PC-9 (cell line): Measurements from ENCODE around the gene COX8A. TPM values are rescaled to one million over a fixed set of nuclear protein-coding genes. Genes with fewer than 3 reads are reported as not detected.

Experiments
- BruUV-seq: library from RNA; stranded (reverse); fragments of 400-500 nt; replicated peaks from 2 replicates; lab custom pipeline; 2021; lab: Mats Ljungman, UMichigan
- CTCF ChIA-PET: fragments of 300-600 bp; sonication (Branson Sonifier 250); formaldehyde crosslinking; loops from one replicate; lab custom pipeline; 2022; ENCODE audit warnings: antibody characterized with exemption; lab: Charles Lee
- POLR2A ChIA-PET: fragments of 300-600 bp; sonication (Branson Sonifier 250); formaldehyde crosslinking; loops from one replicate; lab custom pipeline; 2022; ENCODE audit warnings: antibody characterized with exemption; ENCODE audit not compliant: unreplicated experiment; lab: Charles Lee
- DNase-seq, 2 experiments: peaks; one replicate each; pipeline versions ENCODE4 v3.0.0 to v3.0.0-alpha.2; 2015 to 2022; ENCODE audit warnings: mixed read lengths in 1 of 2
- H2AFZ ChIP-seq: fragments of 200-600 bp; sonication (generic); 2 replicates; pipeline ENCODE4 v1.8.1; 2017; ENCODE audit warnings: antibody characterized with exemption
- H3F3A ChIP-seq: fragments of 200-600 bp; sonication (generic); 2 replicates; pipeline ENCODE4 v1.8.1; 2017; ENCODE audit warnings: antibody characterized with exemption, mild to moderate bottlenecking, low read depth; ENCODE audit not compliant: insufficient read depth
- H3K27ac ChIP-seq: fragments of 200-600 bp; sonication (generic); 2 replicates; pipeline ENCODE4 v1.6.1; 2016; ENCODE audit warnings: mixed run types
- H3K27me3 ChIP-seq: fragments of 200-600 bp; sonication (generic); 2 replicates; pipeline ENCODE4 v1.6.1; 2016; ENCODE audit warnings: low read depth, mixed run types; ENCODE audit not compliant: insufficient read depth
- H3K36me3 ChIP-seq: fragments of 200-600 bp; sonication (generic); 2 replicates; pipeline ENCODE4 v1.6.1; 2016; ENCODE audit warnings: low read depth, mixed run types
- H3K4me1 ChIP-seq: fragments of 200-600 bp; sonication (generic); replicated peaks from 2 replicates; pipeline ENCODE4 v1.6.1; 2016; ENCODE audit warnings: mixed run types; ENCODE audit not compliant: insufficient read depth
- H3K4me2 ChIP-seq: fragments of 200-600 bp; sonication (generic); 2 replicates; pipeline ENCODE4 v1.6.1; 2017; ENCODE audit warnings: mixed run types
- H3K4me3 ChIP-seq: fragments of 200-600 bp; sonication (generic); 2 replicates; pipeline ENCODE4 v1.6.1; 2016; ENCODE audit warnings: mixed run types
- H3K79me2 ChIP-seq: fragments of 200-600 bp; sonication (generic); 2 replicates; pipeline ENCODE4 v1.6.1; 2017; ENCODE audit warnings: low read depth, mixed run types
- H3K9me2 ChIP-seq: fragments of 200-600 bp; sonication (generic); 2 replicates; pipeline ENCODE4 v1.8.1; 2017; ENCODE audit warnings: mild to moderate bottlenecking; ENCODE audit not compliant: insufficient read depth
- H3K9me3 ChIP-seq: fragments of 200-600 bp; sonication (generic); 2 replicates; pipeline ENCODE4 v1.8.1; 2016; ENCODE audit warnings: low read depth; ENCODE audit not compliant: insufficient read depth
- H4K20me1 ChIP-seq: fragments of 200-600 bp; sonication (generic); 2 replicates; pipeline ENCODE4 v1.8.1; 2017; ENCODE audit not compliant: insufficient read depth
- EZH2 ChIP-seq: fragments of 200-600 bp; sonication (generic); IDR thresholded peaks from 2 replicates; pipeline ENCODE4 v1.8.0; 2017; ENCODE audit warnings: antibody characterized with exemption, low read depth
- intact Hi-C: fragments of 100-400 bp; cut with micrococcal nuclease; formaldehyde crosslinking; loops from one replicate; pipeline ENCODE4 v1.10.0; 2022; ENCODE audit not compliant: unreplicated experiment
- total RNA-seq: library from RNA; stranded (reverse); gene quantifications from 2 replicates; pipeline ENCODE4 v1.2.3, GENCODE V29; 2021
- TF ChIP-seq, protein P1 (sequence below): fragments of 200-600 bp; sonication (generic); conservative IDR thresholded peaks from 2 replicates; pipeline ENCODE4 v1.6.1; 2017; ENCODE audit warnings: mixed run types, antibody characterized with exemption, mild to moderate bottlenecking, moderate library complexity

The COX8A gene
- total RNA-seq, 1 experiment from 2014 or later: 547 TPM

DNA sequence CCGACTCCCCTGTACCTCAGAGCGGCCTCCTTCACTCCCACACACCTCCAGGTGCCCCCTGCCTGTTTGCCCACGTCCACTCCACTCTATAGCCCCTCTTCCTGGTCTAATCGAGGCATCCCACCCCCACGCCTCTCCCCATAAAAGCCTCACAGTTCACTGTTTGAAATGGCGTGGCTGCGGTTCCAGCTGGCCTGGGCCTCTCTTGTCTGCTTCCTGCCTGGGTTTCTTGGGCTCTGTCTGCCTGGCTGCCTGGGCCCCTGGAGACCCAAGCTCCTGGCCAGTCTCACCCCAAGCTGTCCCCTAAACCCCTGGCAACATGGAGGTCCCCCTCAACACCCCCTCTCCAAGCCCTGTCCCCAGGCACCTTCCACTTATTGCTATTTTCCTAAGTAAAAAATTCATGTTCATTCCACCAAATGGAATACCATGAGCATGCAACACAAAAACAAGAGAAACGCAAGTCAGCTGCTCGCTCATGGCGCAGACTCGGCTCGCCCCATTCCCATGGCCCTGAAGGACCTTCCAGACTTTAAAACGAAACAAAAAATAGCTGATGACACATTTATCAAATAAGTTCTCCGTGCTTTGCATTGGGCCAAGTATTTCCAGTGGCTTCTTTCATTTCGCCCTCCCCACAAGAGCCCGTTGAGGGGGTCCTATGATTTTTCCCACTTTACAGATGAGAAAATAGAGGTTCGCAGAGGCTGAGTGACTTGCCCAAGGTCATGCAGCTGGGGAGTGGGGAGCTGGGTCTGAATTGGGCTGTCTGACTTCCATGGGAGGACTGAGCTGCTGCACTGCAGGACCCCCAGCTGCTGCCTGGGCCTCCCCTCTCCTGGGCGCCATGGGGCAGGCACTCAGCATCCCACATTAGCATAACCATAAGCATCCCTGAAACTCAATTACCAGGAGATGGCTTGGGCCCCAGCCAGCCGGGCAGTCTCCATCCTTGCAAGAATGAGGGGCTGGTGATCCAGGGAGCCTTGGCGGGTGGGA, 49.6 kb downstream of the COX8A start:
- H3K4me3 ChIP-seq: no peak overlapping the region
- intact Hi-C loops: no loop called here
- H3K27me3 ChIP-seq: no peaks in the 10 kb centered on the region
- H3K9me2 ChIP-seq: no peaks in the 10 kb centered on the region
- no peaks in the 10 kb centered on the region for H3K9me3 ChIP-seq
- TF ChIP-seq, protein P1, sequence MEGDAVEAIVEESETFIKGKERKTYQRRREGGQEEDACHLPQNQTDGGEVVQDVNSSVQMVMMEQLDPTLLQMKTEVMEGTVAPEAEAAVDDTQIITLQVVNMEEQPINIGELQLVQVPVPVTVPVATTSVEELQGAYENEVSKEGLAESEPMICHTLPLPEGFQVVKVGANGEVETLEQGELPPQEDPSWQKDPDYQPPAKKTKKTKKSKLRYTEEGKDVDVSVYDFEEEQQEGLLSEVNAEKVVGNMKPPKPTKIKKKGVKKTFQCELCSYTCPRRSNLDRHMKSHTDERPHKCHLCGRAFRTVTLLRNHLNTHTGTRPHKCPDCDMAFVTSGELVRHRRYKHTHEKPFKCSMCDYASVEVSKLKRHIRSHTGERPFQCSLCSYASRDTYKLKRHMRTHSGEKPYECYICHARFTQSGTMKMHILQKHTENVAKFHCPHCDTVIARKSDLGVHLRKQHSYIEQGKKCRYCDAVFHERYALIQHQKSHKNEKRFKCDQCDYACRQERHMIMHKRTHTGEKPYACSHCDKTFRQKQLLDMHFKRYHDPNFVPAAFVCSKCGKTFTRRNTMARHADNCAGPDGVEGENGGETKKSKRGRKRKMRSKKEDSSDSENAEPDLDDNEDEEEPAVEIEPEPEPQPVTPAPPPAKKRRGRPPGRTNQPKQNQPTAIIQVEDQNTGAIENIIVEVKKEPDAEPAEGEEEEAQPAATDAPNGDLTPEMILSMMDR: no peak
- no peak for TF ChIP-seq EZH2
- BruUV-seq: no TSS peak
- no peaks in the 10 kb centered on the region for H3K36me3 ChIP-seq
- H3K4me1 ChIP-seq: no peaks in the 10 kb centered on the region
- no peak overlapping the region for H3K4me2 ChIP-seq
- CTCF ChIA-PET: no interaction called here
- no peaks in the 10 kb centered on the region for H3K79me2 ChIP-seq
- no peak for DNase-seq
- 0 out of 2 replicates have a peak, but pooled peaks cover 4% of the 10 kb centered on the region for H3F3A ChIP-seq
- POLR2A ChIA-PET: interaction anchor here (0.6 kb wide), 1 partner anchor 335 kb away, joined by 4 read pairs; no protein-coding TSS in a partner anchor
- peaks cover 44% of the 10 kb centered on the region for H4K20me1 ChIP-seq
- no peak overlapping the region for H3K27ac ChIP-seq
- H2AFZ ChIP-seq: no peak overlapping the region

DNA sequence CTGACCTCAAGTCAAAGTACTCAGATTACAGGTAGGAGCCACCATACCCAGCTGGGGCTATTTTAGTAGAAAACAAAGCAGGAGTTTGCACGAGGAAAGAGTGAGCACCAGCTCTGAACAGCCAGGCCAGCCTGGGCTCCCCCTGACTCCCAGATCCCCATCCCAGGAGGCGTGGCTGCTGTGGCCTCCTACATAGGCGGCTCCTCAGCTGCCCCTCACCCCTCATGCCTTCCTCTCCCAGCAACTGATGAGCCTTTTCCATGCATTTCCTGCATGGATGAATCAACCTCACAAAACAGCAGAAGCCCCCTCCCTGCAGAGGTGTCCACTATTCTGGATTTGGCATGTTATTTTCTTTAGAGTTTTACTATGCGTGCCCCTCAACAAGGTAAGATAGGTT, 50.8 kb downstream of the COX8A start:
- no peak overlapping the region for H2AFZ ChIP-seq
- 0 out of 2 replicates have a peak, but pooled peaks cover 4% of the 10 kb centered on the region for H3F3A ChIP-seq
- H3K4me1 ChIP-seq: no peaks in the 10 kb centered on the region
- DNase-seq: no peak
- CTCF ChIA-PET: interaction anchor here (0.7 kb wide), 2 partner anchors 356 to 663 kb away, joined by 3 to 8 read pairs; no protein-coding TSS in a partner anchor
- no peaks in the 10 kb centered on the region for H3K9me2 ChIP-seq
- no peak overlapping the region for H3K27ac ChIP-seq
- intact Hi-C loops: no loop called here
- no peak overlapping the region for H3K4me2 ChIP-seq
- no peaks in the 10 kb centered on the region for H3K27me3 ChIP-seq
- no peaks in the 10 kb centered on the region for H3K79me2 ChIP-seq
- POLR2A ChIA-PET: no interaction called here
- no peaks in the 10 kb centered on the region for H3K9me3 ChIP-seq
- TF ChIP-seq EZH2: no peak
- TF ChIP-seq, protein P1: no peak
- H4K20me1 ChIP-seq: peaks cover 44% of the 10 kb centered on the region
- no peak overlapping the region for H3K4me3 ChIP-seq
- H3K36me3 ChIP-seq: no peaks in the 10 kb centered on the region
- no TSS peak for BruUV-seq

Other genes starting within 250 kb of the COX8A start
- gene ZFTA, start 205.8 kb upstream of the COX8A start, total RNA-seq: 16.6 and 19.3 TPM in 2 replicates
- 46.8 and 49.7 TPM in 2 replicates for gene SPINDOC, start 161.2 kb upstream of the COX8A start, total RNA-seq
- 53.8 and 65.0 TPM in 2 replicates for gene MARK2, start 135.5 kb upstream of the COX8A start, total RNA-seq
- gene RCOR2, start 57.5 kb upstream of the COX8A start, total RNA-seq: 3.4 and 5.2 TPM in 2 replicates
- 47.4 and 50.4 TPM in 2 replicates for gene NAA40, start 35.6 kb upstream of the COX8A start, total RNA-seq
- 105 and 119 TPM in 2 replicates for gene OTUB1, start 11.8 kb downstream of the COX8A start, total RNA-seq
- gene FLRT1, start 61.3 kb downstream of the COX8A start, total RNA-seq: 0.25 and 0.44 TPM in 2 replicates
- 41.0 and 68.8 TPM in 2 replicates for gene MACROD1, start 191.5 kb downstream of the COX8A start, total RNA-seq
- gene STIP1, start 211.6 kb downstream of the COX8A start, total RNA-seq: 267 and 299 TPM in 2 replicates
- gene FERMT3, start 232.1 kb downstream of the COX8A start, total RNA-seq: 5.0 and 6.6 TPM in 2 replicates